ENCODE results near the gene KDM4C.

The KDM4C gene

GRCh38 chr9:7212101-7212500 is 454.3 kb downstream of the KDM4C start:
- no peak for DNase-seq (ENCODE audit: low spot score)

- no peak for DNase-seq (ENCODE audit: low spot score)
Observed at GRCh38 chr9:7216004-7216841, 458.4 kb downstream of the KDM4C start.

- DNase-seq (ENCODE audit: low spot score) = no peak
Observed at GRCh38 chr9:7223981-7224380, 466.2 kb downstream of the KDM4C start.

Measured in cerebellar cortex (tissue), 1 donor.